Suppressor macrophage treated with lipopolysaccharide for 4 hours (primary cell): ENCODE results near the gene DLL3.

Experiments used
- DNase-seq: peaks from one replicate; pipeline ENCODE4 v3.0.0-alpha.2; 2020

Gene DLL3

DNA sequence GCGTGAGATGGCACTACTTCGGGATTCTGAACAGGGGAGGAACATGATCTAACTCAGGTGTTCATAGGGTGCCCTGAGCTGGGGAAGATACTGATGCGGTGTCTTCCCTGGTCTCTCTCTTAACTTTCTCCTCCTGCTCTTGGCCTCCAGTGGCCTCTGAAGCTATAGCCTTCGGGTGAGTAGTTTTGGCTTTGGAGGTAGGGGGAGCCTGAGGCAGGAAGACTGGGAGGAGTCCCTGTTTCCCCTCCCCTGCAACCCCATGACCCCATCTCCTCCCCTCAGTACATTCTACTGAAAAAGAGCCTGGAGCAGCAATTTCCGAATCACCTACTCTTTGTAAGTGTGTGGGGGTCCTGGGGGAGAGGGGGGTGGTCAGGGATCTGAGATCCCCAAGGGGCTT, 19.7 kb downstream of the DLL3 start:
- DNase-seq, result no peak

DNA sequence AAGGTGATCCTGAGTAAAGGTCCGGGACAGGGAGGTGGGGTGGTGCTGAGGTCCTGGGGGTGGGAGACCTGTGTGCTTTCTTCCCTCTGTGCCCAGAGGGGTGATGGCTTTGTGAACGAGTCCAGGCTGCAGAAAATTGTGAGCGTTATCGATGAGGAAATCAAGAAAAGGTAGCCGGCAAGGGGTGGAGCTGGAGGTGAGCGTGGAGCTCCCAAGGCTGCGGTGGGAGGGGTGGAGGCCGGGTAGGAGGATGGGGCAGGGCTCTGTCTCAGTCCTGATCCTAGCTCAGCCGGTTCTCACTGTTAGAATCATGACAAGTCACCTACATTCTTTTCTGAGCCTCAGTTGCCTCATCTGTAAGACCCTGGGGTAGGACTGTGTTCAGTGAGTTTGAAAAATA, 20.2 kb downstream of the DLL3 start:
- no peak for DNase-seq

DNA sequence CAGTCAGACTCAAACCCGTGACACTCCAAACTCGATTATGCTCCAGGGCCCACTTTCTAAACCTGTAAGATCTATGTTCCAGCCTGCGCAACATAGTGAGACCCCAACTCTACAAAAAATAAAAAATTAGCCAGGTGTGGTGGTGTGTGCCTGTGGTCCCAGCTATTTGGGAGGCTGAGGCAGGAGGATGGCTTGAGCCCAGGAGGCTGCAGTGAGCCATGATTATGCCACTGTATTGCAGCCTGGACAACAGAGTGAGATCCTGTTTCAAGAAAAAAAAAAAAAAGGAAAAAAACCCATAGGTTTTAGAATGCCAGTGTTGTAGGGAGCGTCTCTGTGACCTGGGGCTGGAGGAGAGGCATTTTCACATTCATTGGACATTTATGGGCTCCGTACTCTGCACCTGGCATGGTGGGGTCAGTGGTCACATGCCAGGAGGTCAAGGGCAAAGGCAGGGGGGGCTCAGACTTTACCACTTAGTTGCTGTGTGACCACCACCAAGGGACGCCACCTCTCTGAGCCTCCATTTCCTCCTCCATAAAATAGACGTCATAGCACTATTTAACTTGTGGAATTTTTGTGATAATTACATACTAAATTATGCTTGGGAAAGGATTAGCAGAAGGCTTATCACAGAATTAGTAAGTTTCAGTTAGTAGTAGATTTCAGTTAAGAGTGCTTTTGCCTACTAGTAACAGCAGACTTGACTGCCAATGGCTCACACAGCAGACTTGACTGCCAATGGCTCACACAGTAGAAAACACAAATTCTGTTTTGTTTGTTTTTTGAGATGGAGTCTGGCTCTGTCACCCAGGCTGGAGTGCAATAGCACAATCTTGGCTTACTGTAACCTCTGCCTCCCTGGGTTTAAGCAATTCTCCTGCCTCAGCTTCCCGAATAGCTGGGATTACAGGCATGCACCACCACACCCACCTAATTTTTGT, 22.1 kb downstream of the DLL3 start:
- no peak for DNase-seq

DNA sequence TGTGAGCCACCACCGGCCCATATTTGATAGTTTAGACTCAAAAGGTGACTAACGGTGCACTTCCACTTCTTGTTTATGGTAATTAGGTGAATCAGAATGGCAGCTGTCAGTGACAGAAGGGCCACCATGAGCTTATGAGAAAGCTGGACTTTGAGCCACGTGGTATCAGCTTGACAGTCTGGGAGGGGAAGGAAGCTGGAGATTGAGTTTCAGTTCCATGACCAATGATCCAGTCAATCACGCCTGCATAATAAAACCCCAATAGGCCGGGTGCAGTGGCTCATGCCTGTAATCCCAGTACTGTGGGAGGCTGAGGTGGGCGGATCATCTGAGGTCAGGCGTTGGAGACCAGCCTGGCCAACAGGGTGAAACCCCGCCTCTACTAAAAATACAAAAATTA, 25.7 kb downstream of the DLL3 start:
- DNase-seq, result peak; percentile 91

DNA sequence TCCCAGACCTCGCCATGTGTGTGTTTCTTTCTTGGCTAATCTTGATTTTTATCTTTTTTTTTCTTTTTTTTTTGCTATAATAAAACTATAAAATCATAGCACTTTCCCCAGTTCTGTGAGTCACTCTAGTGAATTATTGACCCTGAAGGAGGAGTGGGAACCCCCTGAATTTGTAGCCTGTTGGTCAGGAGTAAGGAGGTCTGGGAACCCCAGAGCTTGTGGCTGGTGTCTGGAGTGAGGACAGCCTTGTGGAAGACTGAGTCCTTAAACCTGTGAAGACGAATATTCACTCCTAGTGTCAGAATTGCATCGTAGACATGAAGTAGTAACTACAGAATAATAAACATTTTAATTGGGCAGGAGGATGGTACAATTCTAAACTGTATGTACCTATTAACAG, 26.5 kb downstream of the DLL3 start:
- no peak for DNase-seq

DNA sequence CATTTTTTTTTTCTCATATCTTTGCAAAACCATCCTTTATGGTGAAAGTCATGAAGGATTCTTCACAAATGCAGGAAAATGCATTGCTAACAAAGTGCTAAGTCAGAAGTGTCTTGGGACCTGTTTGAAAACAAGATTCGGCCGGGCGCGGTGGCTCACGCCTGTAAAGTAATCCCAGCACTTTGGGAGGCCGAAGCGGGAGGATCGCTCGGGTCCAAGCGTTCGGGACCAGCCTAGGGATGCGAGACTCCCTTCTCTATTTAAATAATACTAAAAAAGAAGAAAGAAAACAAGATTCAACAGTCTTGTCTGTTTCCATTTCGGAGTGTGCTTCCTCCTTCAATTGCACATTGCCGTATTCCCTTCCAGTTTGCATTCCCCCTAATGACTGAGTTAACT, 33.1 kb downstream of the DLL3 start:
- DNase-seq, result no peak

DNA sequence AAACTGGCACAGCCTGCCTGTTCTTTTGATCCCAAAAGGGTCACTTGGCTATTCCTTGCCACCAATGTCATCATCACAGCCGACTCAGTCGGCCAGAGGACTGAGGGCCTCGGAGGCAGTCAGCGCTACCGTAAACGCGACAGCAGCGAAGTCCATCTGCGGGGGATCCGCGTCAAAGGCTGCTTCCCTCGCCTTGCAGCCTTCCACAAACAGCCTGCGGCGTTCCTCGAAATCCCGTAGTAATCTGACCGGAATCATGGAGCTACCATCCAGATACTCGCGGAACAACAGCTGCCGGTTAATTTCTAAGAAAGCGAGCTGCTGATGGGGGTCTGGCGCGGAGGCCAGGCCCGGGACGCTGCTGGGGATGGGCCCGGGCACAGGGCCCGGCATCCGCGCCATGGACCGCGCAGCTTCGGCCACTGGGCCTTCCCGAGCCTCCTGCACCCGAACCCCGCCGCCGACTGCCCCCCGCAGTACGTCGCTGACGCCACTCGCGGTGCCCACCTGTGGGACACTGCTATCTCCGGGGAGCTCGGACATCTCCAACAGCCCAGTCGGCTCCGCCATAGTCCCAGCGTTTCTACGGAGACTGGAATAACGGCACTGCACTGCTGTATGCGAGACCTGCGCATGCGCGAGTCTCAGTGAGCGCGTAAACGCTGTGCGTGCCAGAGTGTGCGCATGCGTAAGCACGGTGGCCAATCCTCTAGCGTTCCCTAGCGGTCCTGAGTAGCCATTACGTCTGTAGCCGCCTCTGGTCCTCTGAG, 33.7 kb downstream of the DLL3 start, which contains the start of gene EID2B:
EID2B (minus strand) TSS at position 620 of the 770 bp plus-strand sequence; CDS start at position 570, 50 bp downstream.
- DNase-seq, result peak; percentile 99

DNA sequence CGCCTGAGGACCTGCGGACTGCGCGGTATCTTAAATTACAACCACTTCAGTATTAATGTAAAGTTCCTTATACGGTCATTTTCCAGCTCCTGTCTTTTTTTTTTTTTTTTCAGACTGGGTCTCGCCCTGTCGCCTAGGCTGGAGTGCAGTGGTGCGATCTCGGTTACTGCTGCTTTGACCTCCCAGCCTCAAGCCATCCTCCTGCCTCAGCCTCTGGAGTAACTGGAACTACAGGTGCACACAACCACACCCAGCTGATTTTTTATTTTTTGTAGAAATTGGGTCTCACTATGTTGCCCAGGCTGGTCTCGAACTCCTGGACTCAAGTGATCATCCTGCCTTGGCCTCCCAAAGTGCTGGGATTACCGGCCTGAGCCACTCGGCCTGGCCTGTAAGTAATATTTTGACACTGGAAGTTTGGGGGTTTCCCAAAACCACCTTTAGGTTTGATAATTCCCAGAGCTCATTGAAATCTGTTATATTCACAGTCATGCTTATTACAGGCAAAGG, 34.3 kb downstream of the DLL3 start:
- no peak for DNase-seq

DNA sequence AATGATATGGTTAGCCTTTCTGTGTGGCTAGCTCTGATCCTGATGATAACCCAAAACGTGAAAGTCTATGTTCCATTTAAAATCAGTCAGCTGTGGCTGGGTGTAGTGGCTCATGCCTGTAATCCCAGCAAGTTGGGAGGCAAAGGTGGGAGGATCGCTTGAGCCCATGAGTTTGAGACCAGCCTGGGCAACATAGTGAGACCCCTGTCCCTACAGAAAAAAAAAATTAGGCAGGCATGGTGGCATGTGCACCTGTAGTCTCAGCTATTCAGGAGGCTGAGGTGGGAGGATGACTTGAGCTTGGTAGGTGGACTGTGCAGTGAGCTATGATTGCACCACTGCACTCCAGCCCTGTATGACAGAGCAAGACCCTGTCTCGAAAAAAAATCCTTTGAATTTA, 35.0 kb downstream of the DLL3 start:
- DNase-seq, result no peak

DNA sequence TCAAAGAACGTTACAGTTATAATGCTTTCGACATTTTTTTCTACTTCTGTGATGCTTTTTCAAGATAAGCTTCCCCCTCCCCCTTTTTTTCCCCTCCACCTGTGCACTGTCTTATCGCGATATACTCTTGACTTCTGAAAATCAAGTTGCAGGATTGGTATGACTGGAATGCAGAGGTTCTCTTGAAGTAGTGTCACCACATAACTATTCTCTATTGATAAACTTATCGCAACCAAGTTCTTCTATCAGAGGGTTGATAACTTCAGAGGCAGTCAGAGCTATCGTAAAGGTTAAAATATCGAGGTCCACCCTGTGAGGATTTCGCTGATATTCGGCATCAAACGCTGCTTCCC, 40.4 kb downstream of the DLL3 start:
- DNase-seq, result no peak

DNA sequence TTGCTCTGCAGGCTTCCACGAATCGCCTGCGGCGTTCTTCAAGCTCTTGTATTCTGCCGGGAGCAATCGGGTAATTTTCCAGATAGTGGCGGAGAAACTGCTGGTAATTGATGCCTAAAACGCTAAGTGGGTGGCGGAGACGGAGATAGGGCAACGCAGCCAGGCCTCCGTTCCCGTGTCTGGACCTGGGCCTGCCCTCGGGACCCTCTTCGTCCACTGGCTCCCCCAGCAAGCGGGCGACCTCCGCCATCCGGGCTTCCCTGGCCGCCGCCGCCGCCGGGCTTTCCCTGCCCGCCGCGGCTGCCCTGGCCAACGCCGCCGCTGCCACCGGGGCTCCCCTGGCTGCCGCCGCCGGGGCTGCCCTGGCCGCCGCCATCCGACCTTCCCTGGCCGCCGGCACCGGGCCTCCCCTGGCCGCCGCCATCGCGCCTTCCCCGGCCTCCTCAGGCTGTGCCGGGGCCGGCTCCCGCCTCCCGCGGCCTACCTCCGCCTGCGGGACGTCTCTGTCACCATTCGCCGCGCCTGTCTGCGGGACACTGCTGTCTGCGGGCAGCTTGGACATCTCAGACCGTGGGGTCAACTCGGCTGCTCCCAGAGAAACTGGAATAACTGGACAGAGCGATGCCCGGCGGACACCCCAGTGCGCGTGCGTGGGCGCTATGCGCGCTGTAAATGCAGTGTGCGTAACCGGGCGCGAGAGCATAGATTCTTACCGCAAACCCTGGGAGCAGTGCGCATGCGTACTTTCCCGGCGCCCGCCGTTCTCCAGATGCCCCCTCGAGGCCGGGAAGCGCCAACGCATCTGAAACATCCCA, 41.0 kb downstream of the DLL3 start, which contains the start of gene EID2:
EID2 (minus strand) TSS at position 644 of the 815 bp plus-strand sequence; CDS start at position 562, 82 bp downstream.
- peak; percentile 98 for DNase-seq

DNA sequence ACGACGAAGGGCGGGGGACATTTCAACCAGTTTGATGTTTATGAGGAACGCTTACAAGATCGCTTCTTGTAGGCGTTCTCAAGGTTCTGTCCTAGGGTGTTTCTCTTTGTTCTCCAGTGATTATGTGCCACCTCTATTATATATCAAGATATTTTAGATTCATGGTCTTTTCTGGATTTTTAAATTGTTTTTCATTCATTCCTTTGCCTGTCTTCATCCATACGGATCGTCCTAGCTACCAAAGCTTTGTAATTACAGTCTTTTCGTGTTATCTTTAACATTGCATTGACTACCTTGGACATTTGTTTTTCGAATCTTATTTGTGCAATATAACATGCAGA, 41.6 kb downstream of the DLL3 start:
- no peak for DNase-seq

DNA sequence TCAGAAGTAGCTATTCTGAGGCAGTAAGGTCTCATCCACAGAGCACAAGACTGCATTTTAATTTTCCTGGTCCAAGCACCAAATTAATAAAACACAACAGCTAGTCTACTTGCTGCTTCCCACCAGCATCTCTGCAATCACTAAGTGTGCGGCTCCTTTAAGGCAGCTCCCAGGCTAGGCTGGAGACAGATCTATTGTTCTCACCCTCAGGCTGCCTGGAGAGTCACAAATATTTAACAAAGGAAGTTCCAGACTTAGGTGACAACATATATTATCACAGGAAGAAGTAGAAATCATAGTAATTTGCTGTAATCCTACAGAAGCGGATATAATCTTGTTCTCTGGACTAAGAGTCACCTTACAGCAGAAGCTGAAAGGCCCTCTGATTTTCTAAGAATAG, 43.5 kb downstream of the DLL3 start:
- no peak for DNase-seq

DNA sequence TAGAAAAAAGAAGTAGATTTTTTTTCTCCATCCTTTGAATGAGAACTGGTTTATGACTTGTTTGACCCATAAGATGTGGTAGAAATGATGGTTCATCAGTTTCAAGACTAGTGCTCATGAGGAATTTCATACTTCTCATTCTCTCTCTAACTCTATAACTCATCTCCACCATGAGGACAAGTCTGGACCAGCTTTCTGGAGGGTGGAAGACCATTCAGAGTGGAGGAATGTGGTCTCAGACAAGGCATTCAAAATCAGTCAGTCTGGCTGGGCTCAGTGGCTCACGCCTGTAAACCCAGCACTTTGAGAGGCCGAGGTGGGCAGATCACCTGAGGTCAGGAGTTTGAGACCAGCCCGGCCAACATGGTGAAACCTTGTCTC, 44.7 kb downstream of the DLL3 start:
- DNase-seq, result no peak

DNA sequence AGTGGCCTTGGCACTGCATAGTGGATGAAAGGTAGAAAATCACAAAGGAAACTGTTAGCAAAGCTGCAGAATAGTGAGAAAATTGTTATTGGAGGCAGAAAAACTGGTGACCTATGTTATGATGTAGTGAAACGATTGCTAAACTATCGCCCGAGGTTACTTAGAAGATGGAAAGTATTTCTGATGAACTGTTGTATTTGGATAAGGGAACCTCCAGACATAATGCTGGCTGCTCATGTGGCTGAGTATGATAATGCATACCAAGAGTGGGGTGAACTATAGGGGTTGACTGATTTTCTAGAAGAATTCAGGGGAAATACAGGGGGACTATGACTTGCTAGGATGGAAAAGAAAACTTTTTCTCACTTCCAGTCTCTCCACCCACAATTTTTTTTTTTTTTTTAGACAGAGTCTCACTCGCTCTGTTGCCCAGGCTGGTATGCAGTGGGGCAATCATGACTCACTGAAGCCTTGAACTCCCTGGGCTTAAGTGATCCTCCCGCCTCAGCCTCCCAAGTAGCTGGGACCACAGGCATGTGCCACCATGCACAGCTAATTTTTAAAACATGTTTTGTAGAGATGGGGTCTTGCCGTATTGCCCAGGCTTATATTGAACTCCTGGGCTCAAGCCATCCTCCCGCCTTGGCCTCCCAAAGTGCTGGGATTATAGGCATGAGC, 45.6 kb downstream of the DLL3 start:
- no peak for DNase-seq

DNA sequence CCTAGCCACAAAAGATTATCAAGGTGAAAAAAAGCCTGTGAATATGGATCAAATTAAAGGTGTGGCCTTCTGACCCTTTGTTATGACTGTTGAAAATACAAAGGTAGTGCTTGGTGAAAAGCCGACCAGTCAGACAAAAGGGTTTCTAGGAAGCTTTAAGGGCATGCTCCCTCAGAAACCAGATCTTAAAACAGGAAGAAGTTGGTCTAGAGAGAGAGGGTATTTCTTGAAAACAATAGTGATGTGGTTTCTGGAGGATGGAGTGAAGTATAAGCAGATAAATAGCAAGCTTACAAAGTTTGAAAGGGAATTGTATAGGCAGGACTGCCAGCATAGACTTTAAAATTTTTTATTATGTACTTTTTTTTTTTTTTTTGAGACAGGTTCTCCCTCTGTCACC, 46.2 kb downstream of the DLL3 start:
- DNase-seq, result no peak

DNA sequence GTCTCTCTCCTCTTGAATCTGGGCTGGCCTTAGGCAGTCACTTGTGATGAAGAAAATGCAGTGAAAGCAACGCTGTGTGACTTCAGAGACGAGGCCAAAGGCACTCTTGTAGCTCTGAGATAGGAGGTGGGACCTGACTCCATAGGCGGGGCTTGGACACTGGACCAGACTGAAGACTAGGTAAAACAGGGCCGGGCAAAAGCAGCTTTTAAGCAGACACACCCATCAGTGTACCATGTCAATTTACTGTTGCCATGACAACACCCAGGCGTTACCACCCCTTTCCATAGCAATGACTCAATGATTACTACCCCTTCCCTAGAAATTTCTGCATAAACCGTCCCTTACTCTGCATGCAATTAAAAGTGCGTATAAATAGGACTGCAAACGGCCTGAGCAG, 47.9 kb downstream of the DLL3 start:
- DNase-seq, result no peak

DNA sequence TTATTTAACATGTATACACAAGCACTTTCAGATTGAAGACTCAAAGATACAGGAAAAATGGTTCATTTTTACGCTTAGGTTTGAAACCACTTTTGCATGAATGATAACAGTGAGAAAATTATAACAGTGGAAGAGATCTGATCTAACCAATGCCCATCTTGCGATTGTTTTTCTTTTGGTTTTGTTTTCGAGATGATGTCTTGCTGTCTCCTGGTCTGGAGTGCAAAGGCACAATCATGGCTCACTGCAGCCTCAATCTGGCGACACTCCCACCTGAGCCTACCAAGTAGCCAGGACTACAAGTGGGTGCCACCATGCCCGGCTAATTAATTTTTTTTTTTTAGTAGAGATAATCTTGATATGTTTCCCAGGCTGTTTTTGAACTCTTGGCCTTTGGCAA, 51.5 kb downstream of the DLL3 start:
- DNase-seq, result no peak

DNA sequence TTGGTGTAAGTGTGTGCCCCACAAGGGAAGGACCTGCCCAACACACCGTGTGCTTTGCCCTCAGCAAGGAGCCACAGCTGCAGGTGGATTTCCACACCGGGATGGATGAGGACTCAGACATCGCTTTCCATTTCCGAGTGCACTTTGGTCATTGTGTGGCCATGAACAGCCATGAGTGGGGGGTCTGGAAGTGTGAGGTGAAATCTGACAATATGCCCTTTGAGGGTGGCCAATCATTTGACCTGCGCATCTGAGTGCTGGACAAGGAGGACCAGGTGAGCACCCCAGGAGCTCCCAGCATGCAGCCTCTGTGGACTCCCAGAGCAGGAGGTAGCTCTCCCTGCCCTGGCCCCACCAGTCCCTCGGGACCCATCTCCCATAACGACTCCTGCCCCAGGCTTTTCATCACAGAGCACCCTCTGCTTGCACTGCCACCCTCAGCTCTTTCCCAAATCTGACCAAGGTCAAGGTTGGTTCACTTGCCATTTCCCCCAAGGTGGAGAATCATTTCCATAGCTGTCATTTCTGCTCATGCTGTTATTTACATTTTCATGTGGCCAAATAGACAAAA, 54.4 kb downstream of the DLL3 start:
- no peak for DNase-seq

DNA sequence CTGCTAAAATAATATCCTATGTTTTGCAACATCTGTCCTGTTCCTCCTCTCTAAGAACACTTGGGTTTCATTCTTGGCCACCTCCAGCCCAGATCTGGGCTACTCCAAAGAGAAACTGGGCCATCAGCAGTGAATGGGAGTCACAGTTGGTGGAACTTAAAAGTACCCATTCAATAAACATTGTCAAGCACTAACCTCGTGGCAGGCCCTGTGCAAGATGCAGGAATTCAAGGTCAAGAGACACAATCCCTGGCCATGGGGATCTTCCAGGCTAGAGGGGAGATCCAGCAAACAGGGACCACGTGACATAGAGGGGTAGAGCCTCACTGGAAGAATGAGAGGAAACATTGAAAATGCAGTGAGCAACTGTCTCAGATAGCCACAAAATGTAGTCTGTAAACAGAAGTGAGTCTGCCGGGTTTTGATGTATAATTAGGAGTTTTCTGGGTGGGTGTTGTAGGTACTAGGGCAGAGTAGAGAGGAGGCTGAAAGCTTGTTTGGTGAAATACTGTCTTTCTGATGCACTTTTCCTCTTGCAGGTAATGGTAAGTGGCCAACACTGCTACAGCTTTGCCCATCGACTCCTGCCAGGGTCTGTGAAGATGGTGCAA, 56.1 kb downstream of the DLL3 start:
- DNase-seq, result peak; percentile 41

DNA sequence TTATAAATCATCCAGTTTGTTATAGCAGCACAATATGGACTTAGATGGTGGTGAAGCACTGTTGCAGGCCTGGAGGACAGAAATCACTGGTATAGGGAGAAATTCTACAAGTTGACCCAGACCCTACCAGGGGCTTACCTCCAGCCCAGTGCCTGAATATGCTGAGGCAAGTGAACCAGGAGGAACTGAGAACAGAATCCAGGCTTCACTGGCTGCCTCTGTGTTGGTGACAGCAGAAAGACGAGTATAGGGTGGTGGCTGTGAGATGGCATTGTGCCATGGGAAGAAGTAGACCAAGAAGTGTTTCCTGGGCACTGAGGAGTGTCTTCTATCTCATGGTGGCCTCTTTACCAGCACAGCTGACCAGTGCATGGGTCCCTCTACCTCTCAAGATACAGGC, 57.1 kb downstream of the DLL3 start:
- DNase-seq, result no peak
